Transverse colon (tissue), 4 donors: ENCODE results near the gene IL1RAPL1. TPM values are rescaled to one million over a fixed set of nuclear protein-coding genes. Genes with fewer than 3 reads are reported as not detected.

Source experiments
- DNase-seq: peaks from one replicate; pipeline ENCODE4 v3.0.0-alpha.2; 2019
- H3K27ac ChIP-seq, 4 donors: fragments of 200-600 bp; sonication (generic); 2 replicates each; pipeline ENCODE4 v1.5.1; 2016 to 2018; ENCODE audit warnings: inconsistent platforms in 4 of 4
- H3K27me3 ChIP-seq: fragments of 200-600 bp; sonication (generic); 2 replicates; pipeline ENCODE4 v1.5.1; 2017; ENCODE audit warnings: inconsistent platforms
- H3K36me3 ChIP-seq, 4 donors: fragments of 200-600 bp; sonication (generic); 2 replicates each; pipeline ENCODE4 v1.5.1; 2017 to 2019; ENCODE audit warnings: inconsistent platforms in 4 of 4
- H3K4me1 ChIP-seq, 4 donors: fragments of 200-600 bp; sonication (generic); 2 replicates each; pipeline ENCODE4 v1.5.1; 2017 to 2020; ENCODE audit warnings: inconsistent platforms in 4 of 4
- H3K4me3 ChIP-seq, 4 donors: fragments of 200-600 bp; sonication (generic); 1 replicate in 1 of 4; 2 replicates in 3 of 4; pipeline versions ENCODE4 v1.5.1 to v1.6.1; 2017 to 2019; ENCODE audit warnings: inconsistent platforms in 4 of 4
- H3K9me3 ChIP-seq, 2 donors: fragments of 200-600 bp; sonication (generic); 2 replicates each; pipeline ENCODE4 v1.5.1; 2017 to 2019; ENCODE audit warnings: inconsistent platforms in 2 of 2
- CTCF ChIP-seq, 5 experiments: fragments of 200-600 bp in 3 of 5; fragments of 450-650 bp in 2 of 5; sonication (generic) in 3 of 5; IDR thresholded peaks; 1 replicate in 2 of 5; 2 replicates in 3 of 5; pipeline ENCODE4 v1.5.1; 2016 to 2017; ENCODE audit warnings: antibody characterized with exemption in 5 of 5, inconsistent platforms in 3 of 5, mild to moderate bottlenecking in 2 of 5, moderate library complexity in 1 of 5
- EP300 ChIP-seq: sonication (generic); formaldehyde crosslinking; IDR thresholded peaks from one replicate; pipeline ENCODE4 v1.6.1; 2017; ENCODE audit warnings: antibody characterized with exemption, low read depth
- POLR2A ChIP-seq: fragments of 450-650 bp; IDR thresholded peaks from one replicate; pipeline ENCODE4 v1.6.1; 2016; ENCODE audit warnings: antibody characterized with exemption, mild to moderate bottlenecking, moderate library complexity
- POLR2AphosphoS5 ChIP-seq, 3 donors: sonication (generic); formaldehyde crosslinking; IDR thresholded peaks; one replicate each; pipeline ENCODE4 v1.6.1; 2016; ENCODE audit warnings: antibody characterized with exemption in 3 of 3
- WGBS, 2 donors: methylation state at CpG; one replicate each; pipeline ENCODE4 v1.1.5; 2018; ENCODE audit warnings: low coverage in 1 of 2; 5-methylcytosine and 5-hydroxymethylcytosine counted together
- in situ Hi-C, 4 donors: fragments of 200-750 bp; cut with MboI; loops; one replicate each; pipeline versions ENCODE4 v1.15.0 to v1.15.1; 2017; ENCODE audit warnings: low sequenced_read_pairs in 3 of 4, low pct_ligation_motif_present in 1 of 4, low pct_unique_long_range_greater_than_20kb in 1 of 4
- intact Hi-C: fragments of 100-400 bp; cut with DNase I; formaldehyde crosslinking; loops from one replicate; pipeline ENCODE4 v1.15.1; 2023; ENCODE audit warnings: low total_unique reads
- total RNA-seq, 4 donors: library from RNA; depleted of rRNA; stranded (reverse); fragments of >200 nt; gene quantifications; one replicate each; pipeline ENCODE4 v1.1.0, GENCODE V29; 2016

Gene IL1RAPL1
- total RNA-seq, 4 donors from 2014 or later = 0.14 to 0.32 (median 0.20) TPM; not detected in 1

- no peak for DNase-seq
- intact Hi-C loops (no loop called here), in situ Hi-C loops (no loop called here)
- H3K4me3 ChIP-seq = no peak overlapping the region
- no peak overlapping the region for H3K27ac ChIP-seq
- H3K9me3 ChIP-seq = no peaks in the 10 kb centered on the region
- no peaks in the 10 kb centered on the region for H3K36me3 ChIP-seq
- no peaks in the 10 kb centered on the region for H3K27me3 ChIP-seq
- 83 to 100% methylated on average over 2 of the region's 2 CpGs for WGBS, 2 donors
- no peak for TF ChIP-seq EP300
- no peak for TF ChIP-seq POLR2AphosphoS5 (IDR thresholded peaks at IDR 0.05)
- TF ChIP-seq POLR2A = no peak
- TF ChIP-seq CTCF (IDR thresholded peaks at IDR 0.05) = no peak
- no peaks in the 10 kb centered on the region for H3K4me1 ChIP-seq
Measured at GRCh38 chrX:28626515-28626914, 39.3 kb downstream of the IL1RAPL1 start.

- no peaks in the 10 kb centered on the region for H3K36me3 ChIP-seq
- intact Hi-C loops = loop anchor here (2.0 kb wide), 1 partner anchor 47 kb away; no protein-coding TSS in a partner anchor
- in situ Hi-C loops = no loop called here
- no peak for DNase-seq
- TF ChIP-seq EP300 = no peak
- TF ChIP-seq CTCF (IDR thresholded peaks at IDR 0.05) = no peak
- no peak for TF ChIP-seq POLR2AphosphoS5 (IDR thresholded peaks at IDR 0.05)
- TF ChIP-seq POLR2A = no peak
- no peaks in the 10 kb centered on the region for H3K9me3 ChIP-seq
- no peak overlapping the region for H3K27ac ChIP-seq
- no peaks in the 10 kb centered on the region for H3K27me3 ChIP-seq
- H3K4me1 ChIP-seq = no peaks in the 10 kb centered on the region
- H3K4me3 ChIP-seq = no peak overlapping the region
Measured at GRCh38 chrX:28628120-28628519, 40.9 kb downstream of the IL1RAPL1 start.

- H3K4me3 ChIP-seq = no peak overlapping the region
- in situ Hi-C loops (no loop called here), intact Hi-C loops (no loop called here)
- DNase-seq = no peak
- no peak for TF ChIP-seq POLR2A
- no peak for TF ChIP-seq POLR2AphosphoS5 (IDR thresholded peaks at IDR 0.05)
- TF ChIP-seq EP300 = no peak
- no peak for TF ChIP-seq CTCF (IDR thresholded peaks at IDR 0.05)
- WGBS, 2 donors = 77% methylated on average over 3 of the region's 3 CpGs; no CpG with 5 or more reads in 1 of the 2 donors
- no peaks in the 10 kb centered on the region for H3K36me3 ChIP-seq
- no peaks in the 10 kb centered on the region for H3K4me1 ChIP-seq
- no peaks in the 10 kb centered on the region for H3K27me3 ChIP-seq
- H3K27ac ChIP-seq = no peak overlapping the region
- H3K9me3 ChIP-seq = no peaks in the 10 kb centered on the region
Measured at GRCh38 chrX:28638775-28639174, 51.5 kb downstream of the IL1RAPL1 start.

- in situ Hi-C loops (no loop called here), intact Hi-C loops (no loop called here)
- DNase-seq = no peak
- WGBS, 2 donors = 44 to 100% methylated on average over 1 to 2 of the region's 2 CpGs
- no peak for TF ChIP-seq POLR2A
- TF ChIP-seq EP300 = no peak
- no peak for TF ChIP-seq POLR2AphosphoS5 (IDR thresholded peaks at IDR 0.05)
- no peak for TF ChIP-seq CTCF (IDR thresholded peaks at IDR 0.05)
- H3K27me3 ChIP-seq = no peaks in the 10 kb centered on the region
- no peaks in the 10 kb centered on the region for H3K9me3 ChIP-seq
- no peaks in the 10 kb centered on the region for H3K4me1 ChIP-seq
- no peak overlapping the region for H3K27ac ChIP-seq
- no peaks in the 10 kb centered on the region for H3K36me3 ChIP-seq
- H3K4me3 ChIP-seq = no peak overlapping the region
Measured at GRCh38 chrX:28639451-28639850, 52.2 kb downstream of the IL1RAPL1 start.
